Activated naive CD8-positive, alpha-beta T cell (primary cell): ENCODE measurements around the gene SUPT3H.
"Not testable (repeated sequence)": the region's sequence is repeated elsewhere in the genome, so short reads cannot be mapped to it uniquely, and the experiment has no call there.

Experiments
- H3K27ac Mint-ChIP-seq: one replicate; pipeline ENCODE4 v1.8.0; 2021; ENCODE audit warnings: mixed read lengths
- H3K27me3 Mint-ChIP-seq: one replicate; pipeline ENCODE4 v1.8.0; 2021; ENCODE audit warnings: mixed read lengths
- H3K36me3 Mint-ChIP-seq: one replicate; pipeline ENCODE4 v1.8.0; 2021; ENCODE audit warnings: mixed read lengths
- H3K4me1 Mint-ChIP-seq: one replicate; pipeline ENCODE4 v1.8.0; 2021; ENCODE audit warnings: low read depth, mixed read lengths
- H3K4me3 Mint-ChIP-seq: one replicate; pipeline ENCODE4 v1.8.0; 2021; ENCODE audit warnings: mild to moderate bottlenecking, mixed read lengths
- H3K9me3 Mint-ChIP-seq: one replicate; pipeline ENCODE4 v1.8.0; 2021; ENCODE audit warnings: low read depth, mixed read lengths

SUPT3H gene

GRCh38 chr6:45171380-45171779 lies 206.4 kb downstream of the SUPT3H start:
- Mint-ChIP-seq H3K4me3 (no peak overlapping the region), H3K27me3 (no peaks in the 10 kb centered on the region), H3K36me3 (peaks cover 4% of the 10 kb centered on the region), H3K4me1 (peaks cover 22% of the 10 kb centered on the region), H3K9me3 (peaks cover 3% of the 10 kb centered on the region), H3K27ac (no peak overlapping the region)

GRCh38 chr6:45170309-45170708 lies 207.4 kb downstream of the SUPT3H start:
- Mint-ChIP-seq H3K4me3 (no peak overlapping the region), H3K4me1 (peaks cover 25% of the 10 kb centered on the region), H3K9me3 (peaks cover 2% of the 10 kb centered on the region), H3K27me3 (no peaks in the 10 kb centered on the region), H3K36me3 (peaks cover 6% of the 10 kb centered on the region), H3K27ac (no peak overlapping the region)

- Mint-ChIP-seq H3K27ac (no peak overlapping the region), H3K9me3 (no peaks in the 10 kb centered on the region), H3K4me3 (no peak overlapping the region), H3K36me3 (peaks cover 3% of the 10 kb centered on the region), H3K27me3 (no peaks in the 10 kb centered on the region), H3K4me1 (peaks cover 27% of the 10 kb centered on the region)
These were observed 207.9 kb downstream of the SUPT3H start for GRCh38 chr6:45169815-45170214.

- Mint-ChIP-seq H3K27ac (peak overlapping the region; percentile 72), H3K36me3 (peaks cover 3% of the 10 kb centered on the region), H3K27me3 (no peaks in the 10 kb centered on the region), H3K4me1 (peaks cover 40% of the 10 kb centered on the region), H3K9me3 (no peaks in the 10 kb centered on the region), H3K4me3 (peak overlapping the region; percentile 60)
These were observed 213.6 kb downstream of the SUPT3H start for GRCh38 chr6:45163952-45164766.

- no peak overlapping the region for H3K4me3 Mint-ChIP-seq
- H3K9me3 Mint-ChIP-seq, result no peaks in the 10 kb centered on the region
- no peak overlapping the region for H3K27ac Mint-ChIP-seq
- H3K4me1 Mint-ChIP-seq, result peaks cover 46% of the 10 kb centered on the region
- H3K36me3 Mint-ChIP-seq, result no peaks in the 10 kb centered on the region
- no peaks in the 10 kb centered on the region for H3K27me3 Mint-ChIP-seq
These were observed 217.4 kb downstream of the SUPT3H start for GRCh38 chr6:45160305-45160704.

GRCh38 chr6:45156075-45156474 lies 221.7 kb downstream of the SUPT3H start:
- peak overlapping the region; percentile 40 for H3K4me3 Mint-ChIP-seq
- H3K36me3 Mint-ChIP-seq, result peaks cover 2% of the 10 kb centered on the region
- H3K27ac Mint-ChIP-seq, result peak overlapping the region; percentile 82
- no peaks in the 10 kb centered on the region for H3K27me3 Mint-ChIP-seq
- H3K4me1 Mint-ChIP-seq, result peaks cover 35% of the 10 kb centered on the region
- no peaks in the 10 kb centered on the region for H3K9me3 Mint-ChIP-seq

GRCh38 chr6:45155341-45155894 lies 222.3 kb downstream of the SUPT3H start:
- peaks cover 31% of the 10 kb centered on the region for H3K4me1 Mint-ChIP-seq
- H3K9me3 Mint-ChIP-seq, result no peaks in the 10 kb centered on the region
- H3K4me3 Mint-ChIP-seq, result no peak overlapping the region
- no peaks in the 10 kb centered on the region for H3K27me3 Mint-ChIP-seq
- peak overlapping the region; percentile 82 for H3K27ac Mint-ChIP-seq
- H3K36me3 Mint-ChIP-seq, result peaks cover 2% of the 10 kb centered on the region

GRCh38 chr6:45154679-45155078 lies 223.1 kb downstream of the SUPT3H start:
- peaks cover 31% of the 10 kb centered on the region for H3K4me1 Mint-ChIP-seq
- H3K4me3 Mint-ChIP-seq, result no peak overlapping the region
- peak overlapping the region; percentile 64 for H3K27ac Mint-ChIP-seq
- no peaks in the 10 kb centered on the region for H3K9me3 Mint-ChIP-seq
- no peaks in the 10 kb centered on the region for H3K27me3 Mint-ChIP-seq
- peaks cover 2% of the 10 kb centered on the region for H3K36me3 Mint-ChIP-seq

GRCh38 chr6:45148711-45149341 lies 228.9 kb downstream of the SUPT3H start:
- Mint-ChIP-seq H3K27ac (no peak overlapping the region), H3K36me3 (peaks cover 2% of the 10 kb centered on the region), H3K9me3 (no peaks in the 10 kb centered on the region), H3K4me1 (peaks cover 8% of the 10 kb centered on the region), H3K4me3 (no peak overlapping the region), H3K27me3 (no peaks in the 10 kb centered on the region)

GRCh38 chr6:45148278-45148677 lies 229.5 kb downstream of the SUPT3H start:
- H3K4me3 Mint-ChIP-seq, result no peak overlapping the region
- peaks cover 2% of the 10 kb centered on the region for H3K36me3 Mint-ChIP-seq
- no peak overlapping the region for H3K27ac Mint-ChIP-seq
- H3K9me3 Mint-ChIP-seq, result no peaks in the 10 kb centered on the region
- peaks cover 8% of the 10 kb centered on the region for H3K4me1 Mint-ChIP-seq
- no peaks in the 10 kb centered on the region for H3K27me3 Mint-ChIP-seq

GRCh38 chr6:45145658-45146057 lies 232.1 kb downstream of the SUPT3H start:
- not testable (repeated sequence) for H3K36me3 Mint-ChIP-seq, H3K4me1 Mint-ChIP-seq, H3K27me3 Mint-ChIP-seq, H3K9me3 Mint-ChIP-seq, H3K4me3 Mint-ChIP-seq, H3K27ac Mint-ChIP-seq

GRCh38 chr6:45138765-45139164 lies 239.0 kb downstream of the SUPT3H start:
- Mint-ChIP-seq H3K27me3 (no peaks in the 10 kb centered on the region), H3K4me1 (peaks cover 2% of the 10 kb centered on the region), H3K4me3 (no peak overlapping the region), H3K36me3 (peaks cover 32% of the 10 kb centered on the region), H3K27ac (no peak overlapping the region), H3K9me3 (peaks cover 29% of the 10 kb centered on the region)

GRCh38 chr6:45136495-45136894 lies 241.2 kb downstream of the SUPT3H start:
- H3K36me3 Mint-ChIP-seq, result peaks cover 28% of the 10 kb centered on the region
- H3K27me3 Mint-ChIP-seq, result no peaks in the 10 kb centered on the region
- no peak overlapping the region for H3K4me3 Mint-ChIP-seq
- peaks cover 7% of the 10 kb centered on the region for H3K4me1 Mint-ChIP-seq
- peaks cover 26% of the 10 kb centered on the region for H3K9me3 Mint-ChIP-seq
- no peak overlapping the region for H3K27ac Mint-ChIP-seq

- H3K4me3 Mint-ChIP-seq, result no peak overlapping the region
- peaks cover 19% of the 10 kb centered on the region for H3K9me3 Mint-ChIP-seq
- H3K27ac Mint-ChIP-seq, result no peak overlapping the region
- peaks cover 9% of the 10 kb centered on the region for H3K4me1 Mint-ChIP-seq
- no peaks in the 10 kb centered on the region for H3K27me3 Mint-ChIP-seq
- peaks cover 18% of the 10 kb centered on the region for H3K36me3 Mint-ChIP-seq
These were observed 245.0 kb downstream of the SUPT3H start for GRCh38 chr6:45132658-45133294.

GRCh38 chr6:45132059-45132458 lies 245.7 kb downstream of the SUPT3H start:
- Mint-ChIP-seq H3K27ac (no peak overlapping the region), H3K36me3 (peaks cover 14% of the 10 kb centered on the region), H3K27me3 (no peaks in the 10 kb centered on the region), H3K4me1 (peaks cover 10% of the 10 kb centered on the region), H3K9me3 (peaks cover 16% of the 10 kb centered on the region), H3K4me3 (no peak overlapping the region)
